ENCODE results near the gene DNAJC1. TPM values are rescaled to one million over a fixed set of nuclear protein-coding genes. Genes with fewer than 3 reads are reported as not detected.

The DNAJC1 gene
- total and polyA plus RNA-seq, 2 of the 8 experiments (the other 6 are each of a cell fraction or from before 2014, with no cell fraction given), result 6.8 to 14.8 TPM

DNA sequence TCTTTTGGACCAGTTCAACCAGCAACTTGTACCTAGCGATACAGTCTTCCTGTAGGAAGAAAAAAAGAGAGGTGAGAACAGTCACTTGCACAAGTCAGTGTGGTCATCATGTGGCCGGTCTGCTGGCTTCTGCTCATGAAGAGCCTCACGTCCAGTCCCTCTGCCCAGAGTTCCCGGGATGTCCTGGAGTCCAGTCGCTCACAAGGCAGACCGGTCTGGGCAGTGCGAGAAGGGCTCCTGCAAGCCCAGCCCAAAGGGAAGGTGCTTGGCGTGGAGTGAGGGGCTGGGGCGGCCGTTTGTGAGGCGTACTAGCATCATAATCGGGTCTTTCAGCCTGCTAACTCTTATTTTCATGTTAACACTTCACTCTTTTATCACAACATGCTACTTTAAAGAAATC lies 246.8 kb downstream of the DNAJC1 start:
- Histone ChIP-seq H2BK12ac (ENCODE audit: low read depth, low read length) (0 out of 2 replicates have a peak overlapping the region, but pooled peaks have one; percentile 56), H3K4me3 (ENCODE audit: extremely low read depth in 1 of 4, insufficient read depth in 2 of 4, low read depth in 3 of 4, low read length in 4 of 4) (no peak overlapping the region), H3K14ac (ENCODE audit: insufficient read length) (no peak overlapping the region), H2BK5ac (ENCODE audit: low read depth, low read length) (peak overlapping the region; percentile 76; the same call in 1 of the 2 replicates), H2BK120ac (replicated peaks; ENCODE audit: low read depth, low read length) (no peak overlapping the region), H4K20me1 (replicated peaks in 1 of 2; ENCODE audit: control insufficient read depth in 1 of 2, insufficient read depth in 2 of 2, low read length in 2 of 2) (no peaks in the 10 kb centered on the region), H2BK20ac (ENCODE audit: low read length) (peak overlapping the region; percentile 43), H3K9me3 (ENCODE audit: insufficient read depth in 2 of 2, low read depth in 1 of 2, low read length in 1 of 2) (no peaks in the 10 kb centered on the region), H3K18ac (ENCODE audit: extremely low read depth, low read length) (no peak overlapping the region), H4K5ac (ENCODE audit: insufficient read length, low read depth, low read length) (no peak overlapping the region), H3K79me2 (ENCODE audit: control insufficient read depth in 1 of 2, insufficient read depth in 2 of 2, low read length in 2 of 2) (no peaks in the 10 kb centered on the region), H3K4ac (replicated peaks; ENCODE audit: insufficient read length, low read depth, low read length) (no peak overlapping the region), H2AK5ac (ENCODE audit: low read depth, low read length) (0 out of 2 replicates have a peak overlapping the region, but pooled peaks have one; percentile 17), H3K4me1 (replicated peaks in 1 of 4; ENCODE audit: control insufficient read depth in 3 of 4, insufficient read depth in 4 of 4, low read length in 3 of 4) (peaks cover 11 to 38% (median 28%) of the 10 kb centered on the region in 4 experiments), H3K23me2 (ENCODE audit: low read depth, low read length) (no peaks in the 10 kb centered on the region), H3K79me1 (ENCODE audit: low read depth, low read length) (no peaks in the 10 kb centered on the region), H3K56ac (replicated peaks; ENCODE audit: insufficient read length, low read depth, low read length) (no peak overlapping the region), H2BK15ac (ENCODE audit: low read length) (no peak overlapping the region), H2AFZ (ENCODE audit: low read length) (no peak overlapping the region), H3K9ac (replicated peaks in 1 of 4; ENCODE audit: extremely low read depth in 1 of 4, low read depth in 3 of 4, low read length in 3 of 4) (no peak overlapping the region), H3K36me3 (ENCODE audit: control insufficient read depth in 2 of 4, insufficient read depth in 4 of 4, low read length in 3 of 4) (no peaks in the 10 kb centered on the region), H3K27ac (ENCODE audit: low read depth, low read length) (no peak overlapping the region), H4K91ac (replicated peaks; ENCODE audit: insufficient read length, low read length) (peak overlapping the region; percentile 41), H3K4me2 (ENCODE audit: insufficient read depth in 1 of 2, low read depth in 2 of 2, low read length in 2 of 2) (no peak overlapping the region), H3K23ac (ENCODE audit: insufficient read length) (no peak overlapping the region), H3K27me3 (replicated peaks in 1 of 4; ENCODE audit: control insufficient read depth in 3 of 4, extremely low read depth in 1 of 4, insufficient read depth in 3 of 4, low read length in 3 of 4) (no peaks in the 10 kb centered on the region), H4K8ac (ENCODE audit: extremely low read depth, insufficient read depth, low read length) (no peak overlapping the region; the same call in 1 of the 2 replicates)
- 79% methylated on average over 12 of the region's 12 CpGs; no CpG with 5 or more reads in 1 of the 2 experiments for WGBS, 2 experiments (ENCODE audit: extremely low coverage in 1 of 2, insufficient coverage in 1 of 2, insufficient read length in 1 of 2, insufficient replicate concordance in 2 of 2, low coverage in 1 of 2, low lambda C conversion rate in 2 of 2, missing lambda C conversion rate in 1 of 2)
- no peak for DNase-seq (ENCODE audit: low read depth in 1 of 2, low spot score in 2 of 2)
- FAIRE-seq, result no peak
- POLR2A ChIA-PET (ENCODE audit: partially characterized antibody), result interaction anchor here (0.7 to 0.9 kb wide), 2 partner anchors 216 to 248 kb away, joined by 3 read pairs; no protein-coding TSS in a partner anchor
- CTCF ChIA-PET (ENCODE audit: partially characterized antibody), result interaction anchor here (2.0 kb wide), 1 partner anchor 247 kb away, joined by 5 read pairs; no protein-coding TSS in a partner anchor
- no peak for TF ChIP-seq KDM5A (IDR thresholded peaks at IDR 0.05; ENCODE audit: low read length)
- TF ChIP-seq RAD21 (IDR thresholded peaks at IDR 0.05 in 1 of 2, conservative IDR thresholded peaks at IDR 0.05 in 1 of 2; ENCODE audit: low read depth in 2 of 2, low read length in 2 of 2), result no peak
- no peak for TF ChIP-seq SP1 (IDR thresholded peaks at IDR 0.05; ENCODE audit: low read depth, low read length)
- no peak for TF ChIP-seq TAF1 (IDR thresholded peaks at IDR 0.05; ENCODE audit: low read depth, low read length)
- TF ChIP-seq KDM4A (IDR thresholded peaks at IDR 0.05; ENCODE audit: low read depth, low read length, severe bottlenecking), result no peak
- TF ChIP-seq ASH2L (IDR thresholded peaks at IDR 0.05; ENCODE audit: low read length), result no peak
- TF ChIP-seq, protein P1, sequence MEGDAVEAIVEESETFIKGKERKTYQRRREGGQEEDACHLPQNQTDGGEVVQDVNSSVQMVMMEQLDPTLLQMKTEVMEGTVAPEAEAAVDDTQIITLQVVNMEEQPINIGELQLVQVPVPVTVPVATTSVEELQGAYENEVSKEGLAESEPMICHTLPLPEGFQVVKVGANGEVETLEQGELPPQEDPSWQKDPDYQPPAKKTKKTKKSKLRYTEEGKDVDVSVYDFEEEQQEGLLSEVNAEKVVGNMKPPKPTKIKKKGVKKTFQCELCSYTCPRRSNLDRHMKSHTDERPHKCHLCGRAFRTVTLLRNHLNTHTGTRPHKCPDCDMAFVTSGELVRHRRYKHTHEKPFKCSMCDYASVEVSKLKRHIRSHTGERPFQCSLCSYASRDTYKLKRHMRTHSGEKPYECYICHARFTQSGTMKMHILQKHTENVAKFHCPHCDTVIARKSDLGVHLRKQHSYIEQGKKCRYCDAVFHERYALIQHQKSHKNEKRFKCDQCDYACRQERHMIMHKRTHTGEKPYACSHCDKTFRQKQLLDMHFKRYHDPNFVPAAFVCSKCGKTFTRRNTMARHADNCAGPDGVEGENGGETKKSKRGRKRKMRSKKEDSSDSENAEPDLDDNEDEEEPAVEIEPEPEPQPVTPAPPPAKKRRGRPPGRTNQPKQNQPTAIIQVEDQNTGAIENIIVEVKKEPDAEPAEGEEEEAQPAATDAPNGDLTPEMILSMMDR (IDR thresholded peaks at IDR 0.05; ENCODE audit: control extremely low read depth in 1 of 3, insufficient read depth in 1 of 3, low read depth in 1 of 3, low read length in 3 of 3), result no peak
- TF ChIP-seq, protein P2, sequence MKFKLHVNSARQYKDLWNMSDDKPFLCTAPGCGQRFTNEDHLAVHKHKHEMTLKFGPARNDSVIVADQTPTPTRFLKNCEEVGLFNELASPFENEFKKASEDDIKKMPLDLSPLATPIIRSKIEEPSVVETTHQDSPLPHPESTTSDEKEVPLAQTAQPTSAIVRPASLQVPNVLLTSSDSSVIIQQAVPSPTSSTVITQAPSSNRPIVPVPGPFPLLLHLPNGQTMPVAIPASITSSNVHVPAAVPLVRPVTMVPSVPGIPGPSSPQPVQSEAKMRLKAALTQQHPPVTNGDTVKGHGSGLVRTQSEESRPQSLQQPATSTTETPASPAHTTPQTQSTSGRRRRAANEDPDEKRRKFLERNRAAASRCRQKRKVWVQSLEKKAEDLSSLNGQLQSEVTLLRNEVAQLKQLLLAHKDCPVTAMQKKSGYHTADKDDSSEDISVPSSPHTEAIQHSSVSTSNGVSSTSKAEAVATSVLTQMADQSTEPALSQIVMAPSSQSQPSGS (IDR thresholded peaks at IDR 0.05; ENCODE audit: low read length), result no peak
- TF ChIP-seq GABPA (IDR thresholded peaks at IDR 0.05; ENCODE audit: borderline replicate concordance, insufficient read depth, low read length), result no peak
